HCEC 1CT (cell line): ENCODE measurements around the gene RHBG.

Experiments
- DNase-seq: peaks from one replicate; pipeline ENCODE4 v3.0.0-alpha.2; 2017

RHBG gene

DNA sequence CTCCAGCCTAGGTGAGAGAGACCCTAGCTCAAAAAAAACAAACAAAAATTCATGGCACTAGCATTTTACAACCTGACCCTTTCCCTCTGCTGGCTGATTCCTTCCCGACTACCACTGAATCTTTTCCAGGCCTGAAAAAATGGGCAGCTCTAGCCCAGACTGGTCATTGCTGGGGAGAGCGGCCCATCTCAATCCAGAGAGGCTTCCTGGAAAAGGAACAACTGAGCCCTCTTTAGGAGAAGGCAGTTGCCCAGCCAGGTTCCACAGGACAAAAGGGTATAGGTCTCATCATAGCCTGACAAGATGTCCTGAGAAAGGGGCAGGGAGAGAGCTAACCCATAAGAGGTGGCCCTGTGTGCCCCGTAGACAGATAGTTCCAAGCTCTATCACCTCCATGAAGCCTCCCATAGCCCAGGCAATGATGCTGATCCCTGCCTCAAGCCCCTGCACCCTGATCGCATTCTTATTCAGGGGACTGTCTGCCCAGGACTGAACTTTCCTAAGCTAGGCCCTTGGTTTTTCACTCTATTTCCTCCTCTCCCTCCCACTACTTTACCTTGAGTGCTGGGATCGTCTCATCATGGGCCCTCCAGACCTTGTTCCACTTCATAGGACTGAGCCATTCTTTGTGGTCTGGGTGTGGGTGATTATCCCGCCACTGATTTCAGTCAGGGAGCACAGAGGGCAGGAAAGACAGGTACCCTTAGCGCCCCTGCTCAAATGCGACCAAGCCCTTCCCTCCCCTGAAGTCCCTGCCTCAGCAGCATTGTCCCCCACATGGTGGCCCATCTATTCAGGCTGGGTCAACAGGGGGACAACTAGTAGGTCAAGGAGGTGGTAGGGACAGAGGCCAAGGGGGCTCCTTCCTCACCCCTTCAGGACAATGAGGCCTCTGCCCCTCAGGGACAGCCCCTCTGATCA, 18.2 kb downstream of the RHBG start:
- no peak for DNase-seq

DNA sequence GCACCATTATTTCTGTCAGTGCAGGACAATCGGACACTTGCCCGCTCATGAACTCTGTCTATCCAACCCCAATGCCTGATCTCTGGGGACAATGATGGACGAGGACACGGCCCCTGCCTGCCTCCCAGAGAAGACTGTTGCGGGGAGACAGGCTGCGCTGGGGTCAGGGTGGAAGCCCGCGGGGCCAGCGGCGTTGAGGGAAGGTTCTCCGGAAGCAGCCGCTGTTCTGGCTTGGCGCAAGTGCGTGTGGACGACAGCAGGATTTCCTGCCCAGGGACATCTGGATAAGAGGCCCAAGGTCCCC, 18.8 kb downstream of the RHBG start:
- no peak for DNase-seq

- no peak for DNase-seq
Observed at GRCh38 chr1:156388174-156389137, 19.4 kb downstream of the RHBG start.

- no peak for DNase-seq
Observed at GRCh38 chr1:156389311-156389710, 20.3 kb downstream of the RHBG start.

- DNase-seq: no peak
Observed at GRCh38 chr1:156390469-156391365, 21.7 kb downstream of the RHBG start.

GRCh38 chr1:156391366-156391677, 22.3 kb downstream of the RHBG start:
- no peak for DNase-seq

DNA sequence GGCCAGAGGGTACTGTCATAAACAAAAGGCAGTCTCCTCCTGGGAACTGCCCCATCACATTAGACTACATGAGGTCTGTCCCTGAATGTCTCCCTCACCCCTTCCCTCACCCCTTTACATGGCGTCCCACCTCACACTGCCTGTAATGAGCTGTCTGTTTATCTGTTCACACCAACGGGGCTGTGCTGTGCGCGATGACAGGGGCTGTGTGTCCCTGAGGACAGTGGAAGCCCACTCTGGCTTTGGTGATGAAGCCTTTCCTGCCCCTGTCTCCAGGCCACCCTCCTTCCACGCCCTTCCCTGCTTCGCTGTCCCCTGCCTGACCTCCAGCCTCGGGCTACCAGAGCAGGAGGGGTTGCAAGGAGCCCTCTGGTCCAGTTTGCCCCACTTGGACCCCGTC, 22.7 kb downstream of the RHBG start:
- DNase-seq: no peak

- DNase-seq: no peak
Observed at GRCh38 chr1:156392452-156392853, 23.4 kb downstream of the RHBG start.

DNA sequence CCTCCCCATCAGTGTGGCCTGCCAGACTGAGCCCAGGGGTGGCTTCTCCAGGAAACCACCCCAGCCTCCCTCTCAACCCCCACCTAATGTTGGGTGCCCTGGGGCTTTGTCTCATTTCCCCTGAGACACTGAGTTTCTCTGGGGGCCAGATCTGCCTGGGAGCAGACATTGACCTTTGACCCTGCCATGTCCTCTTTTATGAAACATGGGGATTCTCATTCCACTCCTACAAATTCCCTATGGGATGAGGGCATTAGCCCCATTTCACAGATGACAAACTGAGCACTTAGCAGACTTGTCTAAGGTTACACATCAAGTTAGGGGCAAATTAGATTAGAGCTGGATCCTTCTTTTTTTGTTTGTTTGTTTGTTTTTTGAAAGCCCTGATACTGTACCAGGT, 24.1 kb downstream of the RHBG start:
- no peak for DNase-seq

DNA sequence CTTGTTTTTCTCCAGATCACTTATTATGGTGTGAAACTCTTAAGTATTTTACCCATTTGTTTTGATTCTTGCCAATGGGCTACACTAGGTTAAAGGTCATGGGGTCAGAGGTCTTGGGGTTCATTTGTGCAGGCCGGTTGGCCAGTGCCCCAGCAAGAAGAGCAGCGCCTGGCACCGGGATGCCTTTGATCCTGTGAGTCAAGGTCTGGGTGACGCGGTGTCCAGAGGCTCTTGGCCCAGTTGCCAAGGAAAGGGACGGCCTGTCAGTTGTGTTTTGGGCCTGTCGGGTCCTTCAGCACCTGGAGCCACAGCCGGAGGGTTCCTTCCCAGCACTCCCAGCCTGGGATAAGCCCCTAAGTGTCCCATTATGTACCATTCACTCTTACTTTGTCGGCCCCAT, 25.1 kb downstream of the RHBG start:
- DNase-seq: no peak

DNA sequence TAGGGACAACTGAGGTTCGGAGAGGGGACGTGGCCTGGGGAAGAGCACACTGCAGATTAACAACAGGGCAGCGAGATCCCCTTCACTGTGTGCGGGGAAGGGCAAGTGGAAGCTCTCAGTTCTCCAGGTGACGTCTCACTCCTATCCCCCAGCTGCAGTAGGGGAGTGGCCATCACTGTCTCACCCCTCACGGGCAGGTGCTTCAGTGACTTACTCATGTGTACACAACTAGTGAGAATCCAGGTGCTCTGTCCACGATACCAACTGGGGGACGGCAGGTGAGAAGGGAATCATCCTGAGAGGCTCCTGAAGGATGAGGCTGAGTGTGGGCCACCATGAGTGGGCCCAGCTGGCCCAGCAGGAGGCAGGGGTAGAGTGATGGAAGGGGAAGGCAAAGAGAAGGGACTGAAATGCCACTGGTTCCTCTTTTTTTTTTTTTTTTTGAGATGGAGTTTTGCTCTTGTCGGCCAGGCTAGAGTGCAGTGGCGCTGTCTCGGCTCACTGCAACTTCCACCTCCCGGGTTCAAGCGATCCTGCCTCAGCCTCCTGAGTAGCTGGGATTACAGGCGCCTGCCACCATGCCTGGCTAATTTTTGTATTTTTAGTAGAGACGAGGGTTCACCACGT, 25.9 kb downstream of the RHBG start:
- no peak for DNase-seq

DNA sequence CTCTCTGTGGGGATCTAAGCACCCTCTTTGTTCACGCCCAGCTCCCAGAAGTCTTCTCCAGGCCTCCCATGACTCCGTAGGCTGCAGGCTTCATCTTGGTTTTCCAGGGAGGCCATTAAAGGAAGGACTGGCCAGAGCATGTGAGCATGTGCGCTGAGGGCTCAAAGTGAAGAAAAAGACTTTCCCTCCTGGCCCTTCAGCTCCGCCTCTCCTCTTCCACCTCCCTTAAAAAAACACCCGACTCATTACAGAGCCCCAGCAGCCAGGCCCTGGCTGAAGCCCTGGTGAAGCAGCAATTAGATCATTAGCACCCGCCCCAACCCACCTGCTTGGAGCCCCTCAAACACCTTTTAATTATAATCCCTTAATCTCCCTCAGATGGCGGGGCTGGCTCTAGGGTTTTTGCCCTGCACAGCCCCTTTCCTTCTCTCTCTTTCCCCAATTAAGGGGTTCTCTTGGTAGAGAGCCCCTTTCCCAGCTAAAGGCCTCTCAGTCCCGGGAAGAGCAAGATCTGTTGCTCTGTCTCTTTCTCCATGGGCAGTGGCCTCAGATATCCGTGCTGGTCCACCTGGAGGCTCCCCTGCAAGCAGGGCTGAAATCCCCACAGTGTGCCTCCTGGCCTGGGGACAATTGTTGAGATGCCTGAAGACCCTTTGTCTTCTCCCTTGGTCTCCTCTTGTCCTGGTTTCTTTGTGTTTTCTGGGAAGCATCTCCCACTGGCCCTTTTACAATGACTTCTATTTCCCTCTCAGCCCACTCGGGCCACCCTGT, 30.5 kb downstream of the RHBG start:
- DNase-seq: no peak

DNA sequence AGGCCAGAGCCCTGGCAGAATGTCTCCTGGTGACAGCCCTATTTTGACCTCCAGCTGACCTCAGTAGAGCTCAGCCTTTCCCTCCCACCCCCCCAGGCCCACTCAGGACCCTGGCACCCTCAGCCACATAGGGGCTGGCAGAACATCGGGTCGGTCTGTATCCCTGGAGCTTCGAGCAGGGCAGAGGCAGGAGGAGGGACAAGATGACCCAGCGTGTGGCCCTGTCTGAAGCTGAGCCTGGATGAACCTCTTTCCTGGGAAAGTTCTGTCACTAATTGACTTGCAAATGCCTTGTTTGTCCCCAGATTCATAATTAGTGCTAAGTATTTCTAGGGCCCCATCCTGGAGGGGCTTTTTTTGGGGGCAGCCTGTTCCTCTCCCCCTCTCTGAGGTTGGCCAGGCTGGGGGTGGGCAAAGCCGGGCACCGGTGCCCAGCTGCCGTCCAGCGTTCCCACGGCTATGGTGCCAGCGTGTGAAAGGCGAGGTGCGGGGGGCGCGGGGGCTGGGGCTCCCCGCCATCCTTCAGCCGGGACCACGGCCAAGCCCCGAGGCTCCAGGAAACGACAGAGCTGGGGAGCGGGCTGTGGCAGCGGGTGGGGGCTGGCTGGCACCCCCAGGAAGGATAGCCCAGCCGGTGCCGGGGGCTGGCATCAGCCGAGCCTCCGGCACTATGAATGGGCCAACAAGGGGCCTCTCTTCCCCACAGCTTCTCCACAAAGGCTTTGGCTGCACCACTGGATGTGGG, 31.4 kb downstream of the RHBG start:
- no peak for DNase-seq

GRCh38 chr1:156401041-156401574, 32.1 kb downstream of the RHBG start:
- no peak for DNase-seq

DNA sequence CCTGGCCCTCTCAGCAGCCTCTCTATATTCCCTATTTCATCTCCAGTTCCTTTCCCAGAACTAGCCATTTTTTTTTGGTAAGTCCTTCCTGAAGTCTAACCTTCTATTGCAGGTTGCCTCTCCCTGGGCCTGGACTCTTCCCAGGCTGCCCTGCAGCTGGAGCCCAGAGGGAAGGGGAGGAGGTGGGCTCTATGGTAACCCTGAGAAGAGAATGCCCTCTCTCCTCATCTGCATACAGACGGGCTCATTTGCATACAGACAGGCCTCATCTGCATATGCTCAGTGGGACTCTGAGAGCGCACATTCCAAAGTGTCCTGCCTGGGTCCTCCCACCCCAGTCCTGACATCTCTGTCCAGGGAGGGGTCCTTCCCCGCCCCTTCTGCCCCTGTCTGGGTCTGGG, 32.7 kb downstream of the RHBG start:
- DNase-seq: no peak

- DNase-seq: no peak
Observed at GRCh38 chr1:156402331-156403020, 33.5 kb downstream of the RHBG start.

- DNase-seq: no peak
Observed at GRCh38 chr1:156405670-156406069, 36.7 kb downstream of the RHBG start.

DNA sequence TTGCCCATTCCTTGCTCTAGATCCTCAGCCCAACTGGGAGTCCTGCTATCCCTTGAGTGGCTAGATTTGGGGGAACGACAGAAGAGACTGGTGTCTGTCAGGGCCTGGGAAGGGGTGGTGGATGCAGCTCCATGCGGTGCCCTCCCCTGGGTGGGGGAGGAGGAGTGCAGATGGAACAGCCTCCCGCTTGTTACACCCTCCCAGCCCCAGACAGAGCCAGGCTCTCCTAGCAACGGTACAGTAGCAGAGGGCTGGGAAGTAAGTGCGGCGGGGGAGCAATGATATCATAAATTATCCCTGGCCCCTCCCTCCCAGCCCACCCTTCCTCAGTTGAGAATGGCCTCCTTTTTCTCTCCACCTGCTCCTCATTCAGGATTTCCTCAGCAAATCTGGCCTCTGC, 37.2 kb downstream of the RHBG start:
- no peak for DNase-seq

- no peak for DNase-seq
Observed at GRCh38 chr1:156407344-156407743, 38.3 kb downstream of the RHBG start.

GRCh38 chr1:156407760-156408159, 38.7 kb downstream of the RHBG start:
- DNase-seq: no peak
